GM10266 (cell line): ENCODE measurements around the gene FAM171A2.

Source experiments
- DNase-seq: peaks from one replicate; pipeline ENCODE4 v3.0.0; 2012; ENCODE audit errors: extremely low spot score
- CTCF ChIP-seq: IDR thresholded peaks from 2 replicates; pipeline ENCODE4 v1.5.1; 2012; ENCODE audit warnings: mild to moderate bottlenecking, low read depth; ENCODE audit not compliant: control insufficient read depth, insufficient read depth; ENCODE audit errors: missing control alignments

The FAM171A2 gene

DNA sequence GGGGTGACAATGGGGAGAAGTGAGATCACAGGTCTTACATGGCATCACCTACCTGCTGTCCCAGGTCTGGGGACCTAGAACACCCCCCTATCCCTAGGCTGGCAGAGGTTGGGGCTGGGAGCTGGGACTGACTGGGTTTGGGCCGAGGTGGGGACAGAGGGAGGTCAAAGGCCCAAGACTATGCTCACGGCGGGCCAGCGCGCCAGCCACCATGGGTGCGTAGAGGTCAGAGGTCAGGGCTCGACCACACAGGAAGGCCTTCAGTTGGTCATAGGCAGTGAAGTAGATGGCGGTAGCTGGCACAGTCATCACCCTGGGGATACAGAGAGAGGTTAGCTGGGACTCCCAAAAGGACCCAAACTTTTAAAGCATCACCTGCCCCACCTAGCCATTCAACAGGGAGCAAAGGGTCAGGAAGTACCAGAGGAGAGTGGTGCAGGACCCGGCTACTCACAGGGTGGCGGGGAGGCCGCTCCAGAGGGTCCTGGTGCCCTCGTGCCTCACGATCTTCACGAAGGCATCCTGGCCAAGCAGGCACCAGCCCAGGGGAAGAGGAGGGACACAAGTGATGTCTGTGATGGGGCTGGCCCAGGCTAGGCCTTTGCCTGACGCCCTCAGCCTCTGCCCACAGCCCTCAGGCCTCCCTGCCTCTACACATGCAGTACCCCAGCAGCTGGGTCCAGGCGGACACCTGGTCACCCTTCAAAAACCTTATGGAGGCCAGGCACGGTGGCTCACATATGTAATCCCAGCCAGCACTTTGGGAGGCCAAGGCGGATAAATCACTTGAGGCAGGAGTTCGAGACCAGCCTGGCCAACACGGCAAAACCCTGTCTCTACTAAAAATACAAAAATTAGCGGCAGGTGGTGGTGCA, 42.2 kb downstream of the FAM171A2 start:
- no peak for DNase-seq
- no peak for TF ChIP-seq CTCF

DNA sequence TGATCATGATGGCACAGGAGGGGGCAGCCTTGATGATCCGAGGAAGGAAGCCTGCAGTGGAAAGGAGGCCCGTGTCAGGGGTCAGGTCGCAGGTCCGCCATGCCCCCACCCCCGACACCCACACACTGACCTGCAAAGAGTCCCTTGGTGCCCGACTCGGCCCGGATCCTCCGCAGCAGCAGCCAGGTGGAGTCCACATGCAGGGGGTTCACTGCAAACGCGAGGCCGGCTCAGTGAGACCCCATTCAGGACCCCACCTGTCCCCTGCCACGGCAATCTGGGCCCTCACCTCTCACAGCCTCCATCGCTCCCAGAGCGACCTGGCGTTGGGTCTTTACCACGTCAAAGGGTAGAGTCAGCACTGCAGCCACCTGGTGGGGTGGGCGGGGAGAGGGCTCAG, 43.6 kb downstream of the FAM171A2 start:
- no peak for TF ChIP-seq CTCF
- DNase-seq: no peak

GRCh38 chr17:44318077-44318892, 45.4 kb downstream of the FAM171A2 start:
- DNase-seq: no peak
- no peak for TF ChIP-seq CTCF

DNA sequence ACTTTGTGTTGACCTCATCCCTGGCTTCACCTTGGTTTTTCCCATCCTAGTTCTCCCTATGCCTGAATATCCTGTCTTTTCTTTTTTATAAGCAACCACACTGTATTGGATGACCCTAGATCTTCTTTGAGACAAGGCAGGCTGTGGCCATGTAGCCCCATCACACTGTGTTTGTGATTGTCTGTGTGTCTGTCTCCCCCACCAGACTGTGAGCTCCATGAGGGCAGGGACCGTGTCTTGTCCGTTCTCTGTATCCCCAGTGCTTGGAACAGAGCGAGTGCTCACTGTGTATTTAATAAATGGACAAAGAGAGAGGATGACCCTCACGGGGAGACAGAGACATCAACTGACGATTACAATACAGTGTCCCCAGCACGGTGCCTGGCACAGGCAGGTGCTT, 46.1 kb downstream of the FAM171A2 start:
- no peak for TF ChIP-seq CTCF
- DNase-seq: no peak

DNA sequence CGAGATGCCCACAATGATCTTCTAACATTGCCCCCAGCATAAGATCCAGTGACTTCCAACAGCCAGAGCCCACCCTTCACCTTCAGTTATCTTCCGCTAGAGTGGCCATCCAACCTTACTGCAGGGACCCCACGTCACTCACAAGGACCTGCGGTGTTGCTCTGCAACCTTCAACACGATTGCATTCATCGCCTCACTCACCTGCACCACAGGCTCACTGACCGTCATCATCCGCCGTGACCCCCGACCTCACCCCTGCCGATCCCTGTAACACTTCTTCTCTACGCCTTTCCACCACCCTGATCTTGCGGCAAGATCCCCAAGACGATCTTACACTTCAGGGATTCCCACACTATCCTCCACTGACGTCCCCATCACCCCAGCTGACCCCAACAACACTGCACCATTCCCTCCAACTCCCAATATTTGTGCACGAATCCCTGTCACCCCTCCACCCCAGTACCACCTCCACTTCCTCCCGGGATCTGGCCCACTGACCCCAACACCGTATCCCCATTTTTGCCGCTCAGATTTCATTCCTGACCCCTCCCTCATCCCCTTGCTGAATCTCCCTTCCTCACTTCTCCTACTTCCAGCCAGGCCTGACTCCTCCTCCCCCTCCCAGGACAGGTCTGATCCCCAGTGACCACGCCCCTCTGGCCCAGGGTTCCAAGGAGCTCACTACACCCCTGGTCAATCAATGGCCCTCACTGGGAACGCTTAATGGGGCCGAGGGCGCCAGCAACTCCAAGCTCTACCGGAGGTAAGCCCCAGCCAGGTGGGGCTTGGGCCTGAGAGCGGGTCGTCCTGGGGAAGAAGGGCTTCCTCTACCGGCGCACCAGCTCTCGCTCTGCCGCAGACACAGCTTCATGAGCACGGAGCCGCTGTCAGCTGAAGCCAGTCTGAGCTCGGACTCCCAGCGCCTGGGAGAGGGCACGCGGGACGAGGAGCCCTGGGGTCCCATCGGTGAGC, 47.6 kb downstream of the FAM171A2 start:
- no peak for DNase-seq
- TF ChIP-seq CTCF: no peak

DNA sequence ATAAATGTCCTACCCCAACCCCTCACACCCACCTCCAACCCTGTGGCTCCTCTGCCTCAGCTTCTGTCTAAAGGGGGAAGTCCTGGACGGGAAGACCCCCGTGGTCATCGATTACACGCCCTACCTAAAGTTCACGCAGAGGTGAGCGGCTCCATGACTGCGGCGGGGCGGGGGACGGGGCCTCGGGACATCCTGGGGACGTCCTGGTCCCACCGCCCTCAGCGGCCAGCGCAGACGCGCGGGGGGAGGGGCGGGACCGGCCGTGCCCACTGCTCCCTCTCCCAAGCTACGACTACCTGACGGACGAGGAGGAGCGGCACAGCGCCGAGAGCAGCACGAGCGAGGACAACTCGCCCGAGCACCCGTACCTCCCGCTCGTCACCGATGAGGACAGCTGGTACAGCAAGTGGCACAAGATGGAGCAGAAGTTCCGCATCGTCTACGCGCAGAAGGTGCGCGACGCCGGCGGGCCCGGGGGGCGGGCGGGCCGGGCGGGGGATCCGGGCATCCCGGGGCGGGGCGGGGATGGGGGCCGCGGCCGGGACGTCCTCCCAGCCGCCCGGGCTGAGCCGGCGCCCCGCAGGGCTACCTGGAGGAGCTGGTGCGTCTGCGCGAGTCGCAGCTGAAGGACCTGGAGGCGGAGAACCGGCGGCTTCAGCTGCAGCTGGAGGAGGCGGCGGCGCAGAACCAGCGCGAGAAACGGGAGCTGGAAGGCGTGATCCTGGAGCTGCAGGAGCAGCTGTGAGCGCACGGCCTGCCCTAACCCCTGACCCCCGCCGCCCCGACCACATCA, 48.6 kb downstream of the FAM171A2 start:
- DNase-seq: peak; percentile 80
- no peak for TF ChIP-seq CTCF
